GM23248 (cell line): ENCODE results near the gene CLN3.

Experiments used
- EZH2 ChIP-seq: fragments of 200-600 bp; sonication (generic); IDR thresholded peaks from 2 replicates; pipeline ENCODE4 v1.6.1; 2018; ENCODE audit warnings: antibody characterized with exemption, mild to moderate bottlenecking; ENCODE audit not compliant: insufficient read depth, poor library complexity, severe bottlenecking
- EZH2phosphoT487 ChIP-seq: fragments of 200-600 bp; sonication (generic); IDR thresholded peaks from 2 replicates; pipeline ENCODE4 v1.6.1; 2018; ENCODE audit warnings: antibody characterized with exemption, moderate library complexity, mild to moderate bottlenecking, low read depth; ENCODE audit not compliant: insufficient read depth

DNA sequence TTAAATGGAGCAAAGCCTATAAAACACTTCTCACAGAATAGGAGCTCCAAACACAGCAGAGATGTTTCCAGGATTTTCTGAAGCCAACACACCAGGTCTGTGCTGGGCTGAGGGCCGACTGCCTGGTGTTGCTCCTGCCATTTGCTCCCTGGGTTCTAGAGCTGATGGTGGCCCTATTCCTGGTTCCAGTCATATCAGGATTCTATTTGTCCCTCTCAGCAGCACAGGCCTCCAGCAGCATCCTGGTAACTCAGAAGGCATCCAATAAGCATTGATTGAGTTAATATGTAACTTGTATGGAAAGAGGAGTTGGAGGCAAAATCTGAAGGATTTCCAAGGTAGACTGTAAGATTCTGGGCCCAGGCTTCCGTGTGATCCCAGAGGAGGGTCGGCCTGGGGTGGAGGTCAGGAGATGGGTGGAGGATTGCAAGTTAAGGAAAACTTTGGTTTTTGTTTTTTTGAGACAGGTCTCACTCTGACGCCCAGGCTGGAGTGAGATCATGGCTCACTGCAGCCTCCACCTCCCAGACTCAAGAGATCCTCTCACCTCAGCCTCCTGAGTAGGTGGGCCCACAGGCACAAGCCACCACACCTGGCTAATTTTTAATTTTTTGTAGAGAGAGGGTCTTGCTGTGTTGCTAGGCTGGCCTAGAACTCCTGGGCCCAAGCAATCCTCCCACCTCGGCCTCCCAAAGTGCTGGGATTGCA is 41.2 kb upstream of the CLN3 start:
- TF ChIP-seq EZH2phosphoT487 = no peak
- TF ChIP-seq EZH2 = no peak
